K562 (cell line): Measurements from ENCODE around the gene QPRT. TPM values are rescaled to one million over a fixed set of nuclear protein-coding genes. Genes with fewer than 3 reads are reported as not detected.
A peak's percentile ranks its signal among the peaks of the same experiment; 100 is the strongest.

Source experiments
- ATAC-seq: fragments of 200-7000 bp; cut with Tn5 transposase; 3 replicates; pipeline ENCODE4 v1.9.1; 2020; ENCODE audit warnings: moderate library complexity
- BruUV-seq: library from RNA; stranded (reverse); fragments of 400-500 nt; replicated peaks from 2 replicates; lab custom pipeline; 2021; lab: Mats Ljungman, UMichigan
- CTCF ChIA-PET: fragments of 300-600 bp; formaldehyde crosslinking; extraction: SDS; loops from one replicate; lab custom pipeline; 2021; ENCODE audit warnings: low intra/inter-chr PET ratio; lab: Yijun Ruan, JAX
- POLR2A ChIA-PET: fragments of 300-600, 350-650 bp; sonication (Branson Sonifier 250); formaldehyde crosslinking; extraction: SDS; loops from one replicate; lab custom pipeline; 2021; ENCODE audit warnings: antibody characterized with exemption, inconsistent platforms; lab: Yijun Ruan, JAX
- DNase-seq, 4 experiments: peaks; one replicate each; pipeline versions ENCODE4 v3.0.0 to v3.0.0-alpha.2; 2011 to 2018; ENCODE audit warnings: low spot score in 3 of 4, mixed read lengths in 3 of 4; ENCODE audit errors: extremely low read depth in 1 of 4
- FAIRE-seq: peaks from 2 replicates; lab custom pipeline; 2011; peaks lifted over from hg19 to GRCh38; lab: Jason Lieb, UNC
- H2AFZ ChIP-seq: 2 replicates; pipeline ENCODE4 v1.6.0; 2011; ENCODE audit warnings: low read depth, low read length, control low read depth, inconsistent platforms
- H3K27ac ChIP-seq: fragments of 200-600 bp; 3 replicates; pipeline ENCODE4 v1.8.0; 2011; ENCODE audit warnings: low read depth, mild to moderate bottlenecking, control low read depth, inconsistent platforms, low read length, moderate library complexity, mixed read lengths; ENCODE audit errors: extremely low read depth
- H3K27me3 ChIP-seq, 2 experiments: fragments of 300-600 bp in 1 of 2; 2 replicates in 1 of 2; 3 replicates in 1 of 2; pipeline versions ENCODE4 v1.6.0 to v1.8.0; 2011; ENCODE audit warnings: inconsistent platforms in 2 of 2, low read length in 2 of 2, mild to moderate bottlenecking in 1 of 2, mixed read lengths in 1 of 2, moderate library complexity in 1 of 2; ENCODE audit not compliant: control insufficient read depth in 2 of 2, insufficient read depth in 2 of 2
- H3K36me3 ChIP-seq: fragments of 300-600 bp; 3 replicates; pipeline ENCODE4 v1.8.0; 2011; ENCODE audit warnings: mild to moderate bottlenecking, low read length, inconsistent platforms; ENCODE audit not compliant: control insufficient read depth, insufficient read depth
- H3K4me1 ChIP-seq, 2 experiments: fragments of 200-600 bp in 1 of 2; replicated peaks in 1 of 2; 2 replicates in 1 of 2; 3 replicates in 1 of 2; pipeline versions ENCODE4 v1.5.1 to v1.8.0; 2011; ENCODE audit warnings: inconsistent platforms in 2 of 2, low read length in 2 of 2, mild to moderate bottlenecking in 1 of 2, mixed read lengths in 1 of 2, moderate library complexity in 1 of 2; ENCODE audit not compliant: control insufficient read depth in 2 of 2, insufficient read depth in 2 of 2
- H3K4me2 ChIP-seq: 2 replicates; pipeline ENCODE4 v1.6.1; 2011; ENCODE audit warnings: low read length, control low read depth, inconsistent platforms, mixed read lengths; ENCODE audit not compliant: insufficient read depth
- H3K4me3 ChIP-seq: fragments of 200-600 bp; sonication (generic), shearing (Covaris generic); 2 replicates; pipeline ENCODE4 v1.5.1; 2016; ENCODE audit warnings: control low read depth, inconsistent platforms
- H3K79me2 ChIP-seq: fragments of 200-600 bp; 3 replicates; pipeline ENCODE4 v1.8.0; 2011; ENCODE audit warnings: low read length, inconsistent platforms; ENCODE audit not compliant: control insufficient read depth, insufficient read depth
- H3K9ac ChIP-seq, 2 experiments: 2 replicates each; pipeline versions ENCODE4 v1.6.0 to v1.6.1; 2011; ENCODE audit warnings: low read depth in 2 of 2, low read length in 2 of 2, control low read depth in 1 of 2, inconsistent platforms in 1 of 2, mild to moderate bottlenecking in 1 of 2, mixed read lengths in 1 of 2; ENCODE audit not compliant: insufficient read depth in 1 of 2
- H3K9me1 ChIP-seq: one replicate; pipeline ENCODE4 v1.6.0; 2011; ENCODE audit warnings: inconsistent platforms, mild to moderate bottlenecking, low read length, moderate library complexity; ENCODE audit not compliant: control insufficient read depth, insufficient read depth
- H3K9me3 ChIP-seq: replicated peaks from 2 replicates; pipeline ENCODE4 v1.5.1; 2011; ENCODE audit warnings: low read depth, low read length, inconsistent platforms; ENCODE audit not compliant: control insufficient read depth, insufficient read depth
- H4K20me1 ChIP-seq: replicated peaks from 2 replicates; pipeline ENCODE4 v1.6.1; 2011; ENCODE audit warnings: low read length, inconsistent platforms, mixed read lengths; ENCODE audit not compliant: control insufficient read depth, insufficient read depth
- ERF ChIP-seq: fragments of 450-650 bp; formaldehyde crosslinking; IDR thresholded peaks from 2 replicates; pipeline ENCODE4 v1.4.0; 2020; ENCODE audit warnings: mild to moderate bottlenecking, mixed read lengths
- POLR2A ChIP-seq: fragments of 450-650 bp; conservative IDR thresholded peaks from 2 replicates; pipeline ENCODE4 v1.6.1; 2016
- RBM25 ChIP-seq: fragments of 200-400 bp; formaldehyde crosslinking; IDR thresholded peaks from 2 replicates; pipeline ENCODE4 v1.6.1; 2018; ENCODE audit warnings: low read length, low read depth, moderate library complexity; ENCODE audit not compliant: severe bottlenecking
- TAF15 ChIP-seq: fragments of 200-400 bp; formaldehyde crosslinking; IDR thresholded peaks from 2 replicates; pipeline ENCODE4 v1.6.1; 2017; ENCODE audit warnings: mild to moderate bottlenecking, low read depth, low read length, moderate library complexity
- ZNF121 ChIP-seq: sonication (generic); formaldehyde crosslinking; conservative IDR thresholded peaks from 2 replicates; pipeline ENCODE4 v1.8.0; 2022; ENCODE audit warnings: missing genetic modification reagents
- ZNF134 ChIP-seq: fragments of 250-450 bp; sonication (Bioruptor Pico); conservative IDR thresholded peaks from 2 replicates; pipeline ENCODE4 v1.4.0; 2020
- ZNF24 ChIP-seq: fragments of 450-650 bp; IDR thresholded peaks from 2 replicates; pipeline ENCODE4 v1.6.1; 2016
- WGBS: fragments of 100-300 bp; shearing (Covaris generic); methylation state at CpG from one replicate; pipeline ENCODE4 v1.1.6; 2016; ENCODE audit warnings: low coverage, mixed read lengths; ENCODE audit not compliant: insufficient coverage; ENCODE audit errors: missing lambda C conversion rate; 5-methylcytosine and 5-hydroxymethylcytosine counted together
- in situ Hi-C: fragments of 300-500 bp; cut with MboI; formaldehyde crosslinking; loops from 4 replicates; pipeline ENCODE4 v1.15.0; 2018; ENCODE audit warnings: inconsistent platforms, mixed read lengths
- intact Hi-C: fragments of 100-400 bp; cut with micrococcal nuclease; formaldehyde crosslinking; loops from 2 replicates; pipeline ENCODE4 v1.14.2; 2022
- polyA plus RNA-seq, 8 experiments: library from polyadenylated mRNA; depleted of rRNA in 4 of 8; stranded (reverse) in 5 of 8; unstranded in 3 of 8; fragments of >200 nt; fragmentation: Nextera tagmentation in 2 of 8; fragmentation: Illumina TruSeq in 1 of 8; extraction: Ambion mirVana in 2 of 8; extraction: Trizol in 1 of 8; gene quantifications; 2 replicates each; pipeline versions ENCODE4 v1.2.1 to v1.2.3, GENCODE V29; 2011 to 2014; ENCODE audit warnings: inconsistent platforms in 1 of 8, missing spikeins in 1 of 8
- total RNA-seq, 7 experiments: library from RNA; depleted of rRNA in 6 of 7; stranded (reverse); fragments of >200 nt in 6 of 7; fragmentation: Illumina TruSeq in 2 of 7; extraction: Trizol in 2 of 7; gene quantifications; 2 replicates each; pipeline versions ENCODE4 v1.2.1 to v1.2.3, GENCODE V29; 2011 to 2021; ENCODE audit warnings: low replicate concordance in 1 of 7

The QPRT gene
- total and polyA plus RNA-seq, 9 of the 15 experiments (the other 6 are each of a cell fraction or from before 2014, with no cell fraction given) = 7.7 to 112 (median 64.1) TPM

- FAIRE-seq = no peak
- ChIA-PET POLR2A (interaction anchor here (0.6 to 0.7 kb wide), 2 partner anchors 44 to 135 kb away, joined by 3 read pairs; no protein-coding TSS in a partner anchor), CTCF (no interaction called here)
- DNase-seq = no peak
- peaks cover 81% of the 10 kb centered on the region for H3K79me2 ChIP-seq
- H3K36me3 ChIP-seq = peaks cover 64% of the 10 kb centered on the region
- no peaks in the 10 kb centered on the region for H3K27me3 ChIP-seq
- no peaks in the 10 kb centered on the region for H3K9me3 ChIP-seq
- in situ Hi-C loops (no loop called here), intact Hi-C loops (no loop called here)
- H3K9ac ChIP-seq = no peak overlapping the region
- no peak for ATAC-seq
- H3K4me2 ChIP-seq = no peak overlapping the region
- H3K27ac ChIP-seq = no peak overlapping the region
- peaks cover 19 to 38% of the 10 kb centered on the region in 2 experiments; a peak in 4 of 5 replicates for H3K4me1 ChIP-seq
- 87% methylated on average over 3 of the region's 3 CpGs for WGBS
- H3K4me3 ChIP-seq = no peak overlapping the region
- TF ChIP-seq ZNF134 (CRISPR knock-in tag) (no peak), ZNF24 (peak; percentile 94)
- no peak overlapping the region for H2AFZ ChIP-seq
- 0 out of 2 replicates have a peak, but pooled peaks cover 3% of the 10 kb centered on the region for H4K20me1 ChIP-seq
- BruUV-seq = no TSS peak
- no peaks in the 10 kb centered on the region for H3K9me1 ChIP-seq
Measured at GRCh38 chr16:29668267-29668666, 10.7 kb upstream of the QPRT start.

GRCh38 chr16:29673501-29673900 is 5.5 kb upstream of the QPRT start:
- H4K20me1 ChIP-seq = no peaks in the 10 kb centered on the region
- BruUV-seq = no TSS peak
- no peak overlapping the region for H3K4me3 ChIP-seq
- ChIA-PET CTCF (no interaction called here), POLR2A (interaction anchor here (1.0 to 2.4 kb wide), 5 partner anchors 8 to 129 kb away, joined by 3 to 12 read pairs (median 4); partner anchors contain the start of gene SPN)
- WGBS = 82% methylated on average over 6 of the region's 6 CpGs
- ATAC-seq = no peak
- intact Hi-C loops = no loop called here
- FAIRE-seq = no peak
- H3K4me1 ChIP-seq = peaks cover 11 to 34% of the 10 kb centered on the region in 2 experiments
- 0 out of 2 replicates have a peak, but pooled peaks have one; percentile 25 for TF ChIP-seq POLR2A
- no peak for TF ChIP-seq ERF (CRISPR knock-in tag)
- peak; percentile 71 for TF ChIP-seq ZNF121
- peak; percentile 17 for TF ChIP-seq RBM25
- TF ChIP-seq TAF15 = no peak
- in situ Hi-C loops = no loop called here
- no peak overlapping the region for H3K4me2 ChIP-seq
- no peaks in the 10 kb centered on the region; a peak in 1 of 5 replicates for H3K27me3 ChIP-seq
- H3K9ac ChIP-seq = peak overlapping the region in 1 of 2 experiments; percentile 62; a peak in 2 of 4 replicates
- no peaks in the 10 kb centered on the region for H3K9me3 ChIP-seq
- H3K36me3 ChIP-seq = peaks cover 20% of the 10 kb centered on the region; the same call in 1 of the 3 replicates
- H3K27ac ChIP-seq = peak overlapping the region; percentile 56; the same call in 2 of the 3 replicates
- no peak for DNase-seq
- H3K79me2 ChIP-seq = peaks cover 29% of the 10 kb centered on the region
- H2AFZ ChIP-seq = no peak overlapping the region
- no peaks in the 10 kb centered on the region for H3K9me1 ChIP-seq
